Eye (tissue), 1 donor: ENCODE measurements around the gene P2RX1.

Experiments used
- DNase-seq: peaks from one replicate; pipeline ENCODE4 v3.0.0-alpha.2; 2015

P2RX1 gene

GRCh38 chr17:3848229-3848835 is 67.9 kb downstream of the P2RX1 start:
- DNase-seq = no peak

GRCh38 chr17:3847165-3847670 is 69.0 kb downstream of the P2RX1 start:
- DNase-seq = no peak
